ENCODE results near the gene KLHDC8A.

DNA sequence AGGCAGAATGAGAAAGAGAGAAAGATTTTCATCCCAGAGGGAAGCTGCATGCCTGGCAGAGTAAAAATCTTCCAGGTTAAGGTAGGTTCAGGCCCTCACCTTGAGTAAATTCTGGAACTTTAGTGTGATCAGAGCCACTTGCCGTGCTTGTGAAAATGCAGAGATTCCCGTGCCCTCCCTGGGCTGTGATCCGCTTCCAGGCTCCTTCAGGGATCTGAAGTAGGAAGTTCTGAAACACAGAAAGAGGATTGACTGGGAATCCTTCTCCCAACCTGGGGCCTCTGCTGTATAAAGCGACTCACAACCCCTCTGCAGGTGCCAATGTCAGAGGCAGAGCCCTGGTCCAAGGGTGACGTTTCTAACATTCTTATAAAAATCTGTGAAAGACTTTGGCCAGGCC lies 61.8 kb downstream of the KLHDC8A start:
- TF ChIP-seq, protein P1, sequence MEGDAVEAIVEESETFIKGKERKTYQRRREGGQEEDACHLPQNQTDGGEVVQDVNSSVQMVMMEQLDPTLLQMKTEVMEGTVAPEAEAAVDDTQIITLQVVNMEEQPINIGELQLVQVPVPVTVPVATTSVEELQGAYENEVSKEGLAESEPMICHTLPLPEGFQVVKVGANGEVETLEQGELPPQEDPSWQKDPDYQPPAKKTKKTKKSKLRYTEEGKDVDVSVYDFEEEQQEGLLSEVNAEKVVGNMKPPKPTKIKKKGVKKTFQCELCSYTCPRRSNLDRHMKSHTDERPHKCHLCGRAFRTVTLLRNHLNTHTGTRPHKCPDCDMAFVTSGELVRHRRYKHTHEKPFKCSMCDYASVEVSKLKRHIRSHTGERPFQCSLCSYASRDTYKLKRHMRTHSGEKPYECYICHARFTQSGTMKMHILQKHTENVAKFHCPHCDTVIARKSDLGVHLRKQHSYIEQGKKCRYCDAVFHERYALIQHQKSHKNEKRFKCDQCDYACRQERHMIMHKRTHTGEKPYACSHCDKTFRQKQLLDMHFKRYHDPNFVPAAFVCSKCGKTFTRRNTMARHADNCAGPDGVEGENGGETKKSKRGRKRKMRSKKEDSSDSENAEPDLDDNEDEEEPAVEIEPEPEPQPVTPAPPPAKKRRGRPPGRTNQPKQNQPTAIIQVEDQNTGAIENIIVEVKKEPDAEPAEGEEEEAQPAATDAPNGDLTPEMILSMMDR (IDR thresholded peaks at IDR 0.05) = no peak
- TF ChIP-seq POLR2A (IDR thresholded peaks at IDR 0.05) = no peak
